HG03066 (cell line): ENCODE measurements around the gene LUM.

Source experiments
- ATAC-seq: cut with Tn5 transposase; IDR thresholded peaks from one replicate; pipeline ENCODE4 v1.9.1; 2021; ENCODE audit warnings: low read depth; ENCODE audit not compliant: unreplicated experiment

The LUM gene

GRCh38 chr12:91077228-91077954 is 33.9 kb downstream of the LUM start:
- ATAC-seq: no peak

GRCh38 chr12:91074851-91075250 is 36.4 kb downstream of the LUM start:
- no peak for ATAC-seq

- no peak for ATAC-seq
Observed at GRCh38 chr12:91074154-91074709, 37.1 kb downstream of the LUM start.

GRCh38 chr12:91073426-91073825 is 37.9 kb downstream of the LUM start:
- ATAC-seq: no peak

GRCh38 chr12:91072931-91073330 is 38.4 kb downstream of the LUM start:
- no peak for ATAC-seq

GRCh38 chr12:91070936-91071335 is 40.4 kb downstream of the LUM start:
- no peak for ATAC-seq

- no peak for ATAC-seq
Observed at GRCh38 chr12:91065396-91065795, 45.9 kb downstream of the LUM start.

- ATAC-seq: no peak
Observed at GRCh38 chr12:91064640-91065039, 46.7 kb downstream of the LUM start.

- no peak for ATAC-seq
Observed at GRCh38 chr12:91061091-91061490, 50.2 kb downstream of the LUM start.

GRCh38 chr12:91059211-91059610 is 52.1 kb downstream of the LUM start:
- ATAC-seq: no peak

- no peak for ATAC-seq
Observed at GRCh38 chr12:91058786-91059185, 52.5 kb downstream of the LUM start.

GRCh38 chr12:91057368-91058165 is 53.7 kb downstream of the LUM start, which contains the start of gene KERA:
Gene KERA (minus strand): TSS chr12:91058024. CDS start chr12:91056281, 1,743 bp downstream.
- no peak for ATAC-seq

GRCh38 chr12:91056488-91056887 is 54.8 kb downstream of the LUM start:
- ATAC-seq: no peak

- no peak for ATAC-seq
Observed at GRCh38 chr12:91055976-91056375, 55.3 kb downstream of the LUM start.

GRCh38 chr12:91053951-91054715 is 57.2 kb downstream of the LUM start:
- ATAC-seq: no peak
